K562 (cell line): ENCODE measurements around the gene MUC5B. TPM values are rescaled to one million over a fixed set of nuclear protein-coding genes. Genes with fewer than 3 reads are reported as not detected.

Experiments
- ZNF766 ChIP-seq: fragments of 200-800 bp; sonication (Bioruptor generic); conservative IDR thresholded peaks from 2 replicates; pipeline ENCODE4 v1.6.1; 2016; ENCODE audit warnings: missing genetic modification characterization, missing compliant biosample characterization
- ZNF778 ChIP-seq: fragments of 450-650 bp; formaldehyde crosslinking; IDR thresholded peaks from 2 replicates; pipeline ENCODE4 v1.4.0; 2020; ENCODE audit warnings: mild to moderate bottlenecking, moderate library complexity
- polyA plus RNA-seq, 8 experiments: library from polyadenylated mRNA; depleted of rRNA in 4 of 8; stranded (reverse) in 5 of 8; unstranded in 3 of 8; fragments of >200 nt; fragmentation: Nextera tagmentation in 2 of 8; fragmentation: Illumina TruSeq in 1 of 8; extraction: Ambion mirVana in 2 of 8; extraction: Trizol in 1 of 8; gene quantifications; 2 replicates each; pipeline versions ENCODE4 v1.2.1 to v1.2.3, GENCODE V29; 2011 to 2014; ENCODE audit warnings: inconsistent platforms in 1 of 8, missing spikeins in 1 of 8
- total RNA-seq, 7 experiments: library from RNA; depleted of rRNA in 6 of 7; stranded (reverse); fragments of >200 nt in 6 of 7; fragmentation: Illumina TruSeq in 2 of 7; extraction: Trizol in 2 of 7; gene quantifications; 2 replicates each; pipeline versions ENCODE4 v1.2.1 to v1.2.3, GENCODE V29; 2011 to 2021; ENCODE audit warnings: low replicate concordance in 1 of 7
- TF ChIP-seq, protein P1 (sequence below): fragments of 200-800 bp; sonication (Bioruptor generic); IDR thresholded peaks from 2 replicates; pipeline ENCODE4 v1.6.1; 2017; ENCODE audit warnings: missing genetic modification characterization, missing compliant biosample characterization
- TF ChIP-seq, protein P2 (sequence below), 3 experiments: fragments of 200-800 bp in 1 of 3; fragments of 250-450 bp in 1 of 3; fragments of 450-650 bp in 1 of 3; sonication (Bioruptor Pico) in 1 of 3; sonication (Bioruptor generic) in 1 of 3; formaldehyde crosslinking in 1 of 3; IDR thresholded peaks; 2 replicates each; pipeline versions ENCODE4 v1.6.1 to v1.8.0; 2016 to 2022; ENCODE audit warnings: mild to moderate bottlenecking in 2 of 3, missing genetic modification characterization in 2 of 3, missing compliant biosample characterization in 1 of 3, moderate library complexity in 1 of 3
- TF ChIP-seq, protein P3 (sequence below): sonication (generic); formaldehyde crosslinking; IDR thresholded peaks from 2 replicates; pipeline ENCODE4 v1.8.1; 2023; ENCODE audit warnings: missing genetic modification reagents, mild to moderate bottlenecking, borderline replicate concordance
- TF ChIP-seq, protein P4 (sequence below), 2 experiments: fragments of 450-650 bp; formaldehyde crosslinking in 1 of 2; IDR thresholded peaks; 2 replicates each; pipeline versions ENCODE4 v1.4.0 to v1.6.1; 2014 to 2020; ENCODE audit warnings: mild to moderate bottlenecking in 2 of 2, borderline replicate concordance in 1 of 2, low read depth in 1 of 2

Gene MUC5B
- total and polyA plus RNA-seq, 9 of the 15 experiments (the other 6 are each of a cell fraction or from before 2014, with no cell fraction given), result 0.04 to 0.95 TPM; not detected in 7

DNA sequence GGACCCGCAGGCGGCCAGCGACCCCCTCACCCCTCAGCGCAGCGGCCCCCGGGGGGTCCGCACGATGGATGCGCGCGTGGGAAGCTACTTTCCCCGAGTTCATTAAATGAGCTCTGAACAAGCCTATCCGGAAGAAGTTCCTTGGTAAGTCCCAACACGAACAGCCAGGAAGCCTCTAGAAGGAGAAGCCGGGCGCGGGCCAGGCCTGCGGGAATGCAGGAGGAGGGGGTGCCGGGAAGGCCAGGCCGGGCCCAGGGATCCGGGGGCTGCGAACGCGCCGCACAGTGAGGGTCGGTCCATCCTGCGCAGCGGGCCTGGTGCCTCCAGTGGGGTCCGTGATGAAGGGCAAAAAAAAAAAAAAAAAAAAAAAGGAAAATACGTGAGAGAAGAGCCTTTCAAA, 49.7 kb downstream of the MUC5B start (continued):
- TF ChIP-seq, protein P1, sequence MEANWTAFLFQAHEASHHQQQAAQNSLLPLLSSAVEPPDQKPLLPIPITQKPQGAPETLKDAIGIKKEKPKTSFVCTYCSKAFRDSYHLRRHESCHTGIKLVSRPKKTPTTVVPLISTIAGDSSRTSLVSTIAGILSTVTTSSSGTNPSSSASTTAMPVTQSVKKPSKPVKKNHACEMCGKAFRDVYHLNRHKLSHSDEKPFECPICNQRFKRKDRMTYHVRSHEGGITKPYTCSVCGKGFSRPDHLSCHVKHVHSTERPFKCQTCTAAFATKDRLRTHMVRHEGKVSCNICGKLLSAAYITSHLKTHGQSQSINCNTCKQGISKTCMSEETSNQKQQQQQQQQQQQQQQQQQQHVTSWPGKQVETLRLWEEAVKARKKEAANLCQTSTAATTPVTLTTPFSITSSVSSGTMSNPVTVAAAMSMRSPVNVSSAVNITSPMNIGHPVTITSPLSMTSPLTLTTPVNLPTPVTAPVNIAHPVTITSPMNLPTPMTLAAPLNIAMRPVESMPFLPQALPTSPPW, result no peak
- TF ChIP-seq, protein P2, sequence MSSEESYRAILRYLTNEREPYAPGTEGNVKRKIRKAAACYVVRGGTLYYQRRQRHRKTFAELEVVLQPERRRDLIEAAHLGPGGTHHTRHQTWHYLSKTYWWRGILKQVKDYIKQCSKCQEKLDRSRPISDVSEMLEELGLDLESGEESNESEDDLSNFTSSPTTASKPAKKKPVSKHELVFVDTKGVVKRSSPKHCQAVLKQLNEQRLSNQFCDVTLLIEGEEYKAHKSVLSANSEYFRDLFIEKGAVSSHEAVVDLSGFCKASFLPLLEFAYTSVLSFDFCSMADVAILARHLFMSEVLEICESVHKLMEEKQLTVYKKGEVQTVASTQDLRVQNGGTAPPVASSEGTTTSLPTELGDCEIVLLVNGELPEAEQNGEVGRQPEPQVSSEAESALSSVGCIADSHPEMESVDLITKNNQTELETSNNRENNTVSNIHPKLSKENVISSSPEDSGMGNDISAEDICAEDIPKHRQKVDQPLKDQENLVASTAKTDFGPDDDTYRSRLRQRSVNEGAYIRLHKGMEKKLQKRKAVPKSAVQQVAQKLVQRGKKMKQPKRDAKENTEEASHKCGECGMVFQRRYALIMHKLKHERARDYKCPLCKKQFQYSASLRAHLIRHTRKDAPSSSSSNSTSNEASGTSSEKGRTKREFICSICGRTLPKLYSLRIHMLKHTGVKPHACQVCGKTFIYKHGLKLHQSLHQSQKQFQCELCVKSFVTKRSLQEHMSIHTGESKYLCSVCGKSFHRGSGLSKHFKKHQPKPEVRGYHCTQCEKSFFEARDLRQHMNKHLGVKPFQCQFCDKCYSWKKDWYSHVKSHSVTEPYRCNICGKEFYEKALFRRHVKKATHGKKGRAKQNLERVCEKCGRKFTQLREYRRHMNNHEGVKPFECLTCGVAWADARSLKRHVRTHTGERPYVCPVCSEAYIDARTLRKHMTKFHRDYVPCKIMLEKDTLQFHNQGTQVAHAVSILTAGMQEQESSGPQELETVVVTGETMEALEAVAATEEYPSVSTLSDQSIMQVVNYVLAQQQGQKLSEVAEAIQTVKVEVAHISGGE (CRISPR knock-in tag; IDR thresholded peaks at IDR 0.05), result no peak
- no peak for TF ChIP-seq ZNF778 (CRISPR knock-in tag)
- TF ChIP-seq, protein P3, sequence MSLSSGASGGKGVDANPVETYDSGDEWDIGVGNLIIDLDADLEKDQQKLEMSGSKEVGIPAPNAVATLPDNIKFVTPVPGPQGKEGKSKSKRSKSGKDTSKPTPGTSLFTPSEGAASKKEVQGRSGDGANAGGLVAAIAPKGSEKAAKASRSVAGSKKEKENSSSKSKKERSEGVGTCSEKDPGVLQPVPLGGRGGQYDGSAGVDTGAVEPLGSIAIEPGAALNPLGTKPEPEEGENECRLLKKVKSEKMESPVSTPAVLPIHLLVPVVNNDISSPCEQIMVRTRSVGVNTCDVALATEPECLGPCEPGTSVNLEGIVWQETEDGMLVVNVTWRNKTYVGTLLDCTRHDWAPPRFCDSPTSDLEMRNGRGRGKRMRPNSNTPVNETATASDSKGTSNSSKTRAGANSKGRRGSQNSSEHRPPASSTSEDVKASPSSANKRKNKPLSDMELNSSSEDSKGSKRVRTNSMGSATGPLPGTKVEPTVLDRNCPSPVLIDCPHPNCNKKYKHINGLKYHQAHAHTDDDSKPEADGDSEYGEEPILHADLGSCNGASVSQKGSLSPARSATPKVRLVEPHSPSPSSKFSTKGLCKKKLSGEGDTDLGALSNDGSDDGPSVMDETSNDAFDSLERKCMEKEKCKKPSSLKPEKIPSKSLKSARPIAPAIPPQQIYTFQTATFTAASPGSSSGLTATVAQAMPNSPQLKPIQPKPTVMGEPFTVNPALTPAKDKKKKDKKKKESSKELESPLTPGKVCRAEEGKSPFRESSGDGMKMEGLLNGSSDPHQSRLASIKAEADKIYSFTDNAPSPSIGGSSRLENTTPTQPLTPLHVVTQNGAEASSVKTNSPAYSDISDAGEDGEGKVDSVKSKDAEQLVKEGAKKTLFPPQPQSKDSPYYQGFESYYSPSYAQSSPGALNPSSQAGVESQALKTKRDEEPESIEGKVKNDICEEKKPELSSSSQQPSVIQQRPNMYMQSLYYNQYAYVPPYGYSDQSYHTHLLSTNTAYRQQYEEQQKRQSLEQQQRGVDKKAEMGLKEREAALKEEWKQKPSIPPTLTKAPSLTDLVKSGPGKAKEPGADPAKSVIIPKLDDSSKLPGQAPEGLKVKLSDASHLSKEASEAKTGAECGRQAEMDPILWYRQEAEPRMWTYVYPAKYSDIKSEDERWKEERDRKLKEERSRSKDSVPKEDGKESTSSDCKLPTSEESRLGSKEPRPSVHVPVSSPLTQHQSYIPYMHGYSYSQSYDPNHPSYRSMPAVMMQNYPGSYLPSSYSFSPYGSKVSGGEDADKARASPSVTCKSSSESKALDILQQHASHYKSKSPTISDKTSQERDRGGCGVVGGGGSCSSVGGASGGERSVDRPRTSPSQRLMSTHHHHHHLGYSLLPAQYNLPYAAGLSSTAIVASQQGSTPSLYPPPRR (CRISPR knock-in tag), result no peak
- TF ChIP-seq, protein P4, sequence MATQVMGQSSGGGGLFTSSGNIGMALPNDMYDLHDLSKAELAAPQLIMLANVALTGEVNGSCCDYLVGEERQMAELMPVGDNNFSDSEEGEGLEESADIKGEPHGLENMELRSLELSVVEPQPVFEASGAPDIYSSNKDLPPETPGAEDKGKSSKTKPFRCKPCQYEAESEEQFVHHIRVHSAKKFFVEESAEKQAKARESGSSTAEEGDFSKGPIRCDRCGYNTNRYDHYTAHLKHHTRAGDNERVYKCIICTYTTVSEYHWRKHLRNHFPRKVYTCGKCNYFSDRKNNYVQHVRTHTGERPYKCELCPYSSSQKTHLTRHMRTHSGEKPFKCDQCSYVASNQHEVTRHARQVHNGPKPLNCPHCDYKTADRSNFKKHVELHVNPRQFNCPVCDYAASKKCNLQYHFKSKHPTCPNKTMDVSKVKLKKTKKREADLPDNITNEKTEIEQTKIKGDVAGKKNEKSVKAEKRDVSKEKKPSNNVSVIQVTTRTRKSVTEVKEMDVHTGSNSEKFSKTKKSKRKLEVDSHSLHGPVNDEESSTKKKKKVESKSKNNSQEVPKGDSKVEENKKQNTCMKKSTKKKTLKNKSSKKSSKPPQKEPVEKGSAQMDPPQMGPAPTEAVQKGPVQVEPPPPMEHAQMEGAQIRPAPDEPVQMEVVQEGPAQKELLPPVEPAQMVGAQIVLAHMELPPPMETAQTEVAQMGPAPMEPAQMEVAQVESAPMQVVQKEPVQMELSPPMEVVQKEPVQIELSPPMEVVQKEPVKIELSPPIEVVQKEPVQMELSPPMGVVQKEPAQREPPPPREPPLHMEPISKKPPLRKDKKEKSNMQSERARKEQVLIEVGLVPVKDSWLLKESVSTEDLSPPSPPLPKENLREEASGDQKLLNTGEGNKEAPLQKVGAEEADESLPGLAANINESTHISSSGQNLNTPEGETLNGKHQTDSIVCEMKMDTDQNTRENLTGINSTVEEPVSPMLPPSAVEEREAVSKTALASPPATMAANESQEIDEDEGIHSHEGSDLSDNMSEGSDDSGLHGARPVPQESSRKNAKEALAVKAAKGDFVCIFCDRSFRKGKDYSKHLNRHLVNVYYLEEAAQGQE (IDR thresholded peaks at IDR 0.05; ENCODE audit: borderline replicate concordance), result no peak
- TF ChIP-seq, protein P4 (CRISPR knock-in tag; IDR thresholded peaks at IDR 0.05; ENCODE audit: low read depth), result no peak
- no peak for TF ChIP-seq ZNF766 (CRISPR knock-in tag)
